Measurements from ENCODE around the gene PRR22. TPM values are rescaled to one million over a fixed set of nuclear protein-coding genes. Genes with fewer than 3 reads are reported as not detected.

The PRR22 gene
- total RNA-seq, 1 experiment from 2014 or later, result 8.1 TPM

DNA sequence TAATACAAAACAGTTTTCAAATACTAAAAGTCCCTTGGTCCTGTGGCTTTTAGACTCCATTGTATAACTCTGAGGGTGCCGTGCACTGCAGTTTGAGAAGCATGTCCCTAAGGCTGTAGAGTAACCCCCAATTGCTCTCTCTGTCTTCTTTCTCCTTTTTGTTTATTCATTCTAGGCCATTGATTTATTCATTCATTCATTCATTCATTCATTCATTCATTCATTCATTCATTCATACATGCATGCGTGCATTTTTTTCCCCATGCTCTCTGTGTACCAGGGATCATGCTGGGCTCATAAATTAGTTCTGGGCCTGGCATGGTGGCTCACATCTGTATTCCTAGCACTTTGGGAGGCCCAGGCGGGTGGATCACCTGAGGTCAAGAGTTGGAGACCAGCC, 19.3 kb downstream of the PRR22 start:
- no peak overlapping the region for H3K4ac ChIP-seq (ENCODE audit: low read depth, low read length)
- H3K18ac ChIP-seq (ENCODE audit: insufficient read length, low read depth, low read length), result no peak overlapping the region
- peaks cover 12% of the 10 kb centered on the region for H3K27me3 Mint-ChIP-seq (ENCODE audit: low read depth)
- no peak overlapping the region for H2BK120ac ChIP-seq (ENCODE audit: low read depth, low read length, poor library complexity, severe bottlenecking)
- peaks cover 3% of the 10 kb centered on the region in 2 experiments; a peak in 2 of 5 replicates for H3K9me3 Mint-ChIP-seq
- H3K4me1 ChIP-seq (ENCODE audit: insufficient read depth, low read length), result no peaks in the 10 kb centered on the region
- no peaks in the 10 kb centered on the region for H3K36me3 Mint-ChIP-seq (ENCODE audit: insufficient read depth in 1 of 3, low read depth in 3 of 3)
- H3K4me1 Mint-ChIP-seq, result no peaks in the 10 kb centered on the region
- H3K56ac ChIP-seq (ENCODE audit: insufficient read length, low read depth, low read length), result no peak overlapping the region
- DNase-seq, result no peak
- H3K79me2 ChIP-seq (ENCODE audit: insufficient read depth, low read length), result no peaks in the 10 kb centered on the region
- H2BK12ac ChIP-seq (ENCODE audit: insufficient read length, low read depth, low read length), result no peak overlapping the region
- no peak overlapping the region for H3K4me2 ChIP-seq (ENCODE audit: insufficient read depth, insufficient read length, low read length)
- no peaks in the 10 kb centered on the region for H3K23me2 ChIP-seq (ENCODE audit: insufficient read length, low read depth, low read length, poor library complexity, severe bottlenecking)
- no peak overlapping the region for H3K27ac ChIP-seq (ENCODE audit: insufficient read length, low read depth, low read length)
- no peak overlapping the region for H3K9ac ChIP-seq (ENCODE audit: extremely low read depth, insufficient read length, low read length)
- no peak overlapping the region for H3T11ph ChIP-seq (ENCODE audit: low read length)
- H2BK15ac ChIP-seq (ENCODE audit: low read depth, low read length), result no peak overlapping the region
- H3K27me3 ChIP-seq (ENCODE audit: insufficient read depth, low read length), result no peaks in the 10 kb centered on the region
- H3K23ac ChIP-seq (ENCODE audit: insufficient read length, low read depth, low read length), result no peak overlapping the region
- no peak overlapping the region for H2AK5ac ChIP-seq (ENCODE audit: insufficient read length, low read length)
- TF ChIP-seq, protein P1, sequence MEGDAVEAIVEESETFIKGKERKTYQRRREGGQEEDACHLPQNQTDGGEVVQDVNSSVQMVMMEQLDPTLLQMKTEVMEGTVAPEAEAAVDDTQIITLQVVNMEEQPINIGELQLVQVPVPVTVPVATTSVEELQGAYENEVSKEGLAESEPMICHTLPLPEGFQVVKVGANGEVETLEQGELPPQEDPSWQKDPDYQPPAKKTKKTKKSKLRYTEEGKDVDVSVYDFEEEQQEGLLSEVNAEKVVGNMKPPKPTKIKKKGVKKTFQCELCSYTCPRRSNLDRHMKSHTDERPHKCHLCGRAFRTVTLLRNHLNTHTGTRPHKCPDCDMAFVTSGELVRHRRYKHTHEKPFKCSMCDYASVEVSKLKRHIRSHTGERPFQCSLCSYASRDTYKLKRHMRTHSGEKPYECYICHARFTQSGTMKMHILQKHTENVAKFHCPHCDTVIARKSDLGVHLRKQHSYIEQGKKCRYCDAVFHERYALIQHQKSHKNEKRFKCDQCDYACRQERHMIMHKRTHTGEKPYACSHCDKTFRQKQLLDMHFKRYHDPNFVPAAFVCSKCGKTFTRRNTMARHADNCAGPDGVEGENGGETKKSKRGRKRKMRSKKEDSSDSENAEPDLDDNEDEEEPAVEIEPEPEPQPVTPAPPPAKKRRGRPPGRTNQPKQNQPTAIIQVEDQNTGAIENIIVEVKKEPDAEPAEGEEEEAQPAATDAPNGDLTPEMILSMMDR (conservative IDR thresholded peaks at IDR 0.05), result no peak
- H2AFZ ChIP-seq (ENCODE audit: low read length), result no peak overlapping the region
- H3K4me3 Mint-ChIP-seq, result no peak overlapping the region
- no peak overlapping the region for H3K27ac Mint-ChIP-seq
- no peak overlapping the region for H2BK20ac ChIP-seq (ENCODE audit: low read depth, low read length, poor library complexity, severe bottlenecking)
- H2BK5ac ChIP-seq (ENCODE audit: insufficient read length, low read length), result no peak overlapping the region
- WGBS (ENCODE audit: extremely low coverage, insufficient read length, low lambda C conversion rate), result no CpG with 5 or more reads among the region's 3 CpGs
- H3K79me1 ChIP-seq (ENCODE audit: insufficient read depth, low read depth, low read length, poor library complexity, severe bottlenecking), result no peaks in the 10 kb centered on the region
- H4K91ac ChIP-seq (ENCODE audit: insufficient read length, low read depth, low read length), result no peak overlapping the region
- H4K8ac ChIP-seq (replicated peaks; ENCODE audit: insufficient read length, low read depth, low read length), result no peak overlapping the region
- H4K5ac ChIP-seq (ENCODE audit: insufficient read length, low read depth, low read length), result no peak overlapping the region
- no peak overlapping the region for H3K14ac ChIP-seq (ENCODE audit: insufficient read depth, low read length)
- no peaks in the 10 kb centered on the region for H3K9me3 ChIP-seq (ENCODE audit: control insufficient read depth, low read depth, low read length)
- H4K20me1 ChIP-seq (ENCODE audit: control insufficient read depth, insufficient read depth, insufficient read length), result no peaks in the 10 kb centered on the region

Data from H9 (cell line).